HUES48 (cell line): ENCODE measurements around the gene KIF26A.

Source experiments
- H3K27ac ChIP-seq: one replicate; pipeline ENCODE4 v1.7.0; 2013; ENCODE audit warnings: low read depth, low read length, inconsistent platforms
- H3K27me3 ChIP-seq: 2 replicates; pipeline ENCODE4 v1.6.1; 2013; ENCODE audit warnings: mild to moderate bottlenecking, low read length; ENCODE audit not compliant: control insufficient read depth, insufficient read depth
- H3K36me3 ChIP-seq: 2 replicates; pipeline ENCODE4 v1.6.1; 2013; ENCODE audit warnings: low read length; ENCODE audit not compliant: control insufficient read depth, insufficient read depth
- H3K4me1 ChIP-seq: 2 replicates; pipeline ENCODE4 v1.6.1; 2013; ENCODE audit warnings: mild to moderate bottlenecking, low read length; ENCODE audit not compliant: control insufficient read depth, insufficient read depth
- H3K4me3 ChIP-seq: 2 replicates; pipeline ENCODE4 v1.5.1; 2013; ENCODE audit warnings: mild to moderate bottlenecking, low read depth, low read length
- H3K9ac ChIP-seq: 2 replicates; pipeline ENCODE4 v1.6.1; 2013; ENCODE audit warnings: mild to moderate bottlenecking, low read depth, low read length, moderate library complexity
- H3K9me3 ChIP-seq: 2 replicates; pipeline ENCODE4 v1.6.1; 2013; ENCODE audit warnings: low read length; ENCODE audit not compliant: control insufficient read depth, insufficient read depth

The KIF26A gene

DNA sequence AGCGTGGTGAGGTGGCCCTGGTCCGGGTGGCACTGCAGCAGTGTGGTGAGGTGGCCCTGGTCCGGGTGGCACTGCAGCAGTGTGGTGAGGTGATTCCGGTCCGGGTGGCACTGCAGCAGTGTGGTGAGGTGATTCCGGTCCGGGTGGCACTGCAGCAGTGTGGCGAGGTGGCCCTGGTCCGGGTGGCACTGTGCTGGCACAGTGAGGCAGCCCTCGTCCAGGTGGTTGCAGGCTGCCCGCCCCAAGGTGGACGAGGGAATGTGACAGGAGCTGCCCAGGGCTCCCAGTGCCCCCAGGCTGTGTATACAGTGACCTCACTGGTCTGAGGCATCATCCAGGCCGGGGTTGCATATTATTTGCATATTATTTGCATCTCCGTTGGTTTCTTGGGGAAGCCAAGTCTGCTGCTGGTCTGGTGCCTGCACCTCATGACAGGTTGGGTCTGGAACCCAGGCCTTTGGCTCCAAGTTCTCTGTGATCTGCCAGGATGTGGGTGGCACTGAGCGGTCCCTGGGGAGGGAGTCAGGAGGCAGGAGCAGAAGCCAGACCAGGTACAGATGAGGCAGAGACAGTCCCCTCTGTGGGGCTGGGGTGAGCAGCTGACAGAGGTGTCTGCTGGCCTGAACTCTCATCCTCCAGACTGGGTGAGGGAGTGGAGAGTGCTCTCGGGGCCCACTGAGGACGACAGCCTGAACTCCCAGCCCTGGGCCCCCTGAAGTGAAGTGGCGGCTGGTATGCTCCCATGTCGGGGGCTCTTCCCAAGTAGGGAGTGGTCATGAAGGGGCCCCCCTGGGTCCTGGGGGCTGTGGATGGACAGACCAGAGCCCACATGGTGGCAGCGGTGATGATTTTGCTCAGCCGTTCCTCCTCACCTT, 79.3 kb downstream of the KIF26A start:
- Histone ChIP-seq H3K9ac (no peak overlapping the region), H3K4me3 (no peak overlapping the region), H3K36me3 (no peaks in the 10 kb centered on the region), H3K9me3 (no peaks in the 10 kb centered on the region), H3K27ac (no peak overlapping the region), H3K4me1 (0 out of 2 replicates have a peak, but pooled peaks cover 3% of the 10 kb centered on the region), H3K27me3 (no peaks in the 10 kb centered on the region)

DNA sequence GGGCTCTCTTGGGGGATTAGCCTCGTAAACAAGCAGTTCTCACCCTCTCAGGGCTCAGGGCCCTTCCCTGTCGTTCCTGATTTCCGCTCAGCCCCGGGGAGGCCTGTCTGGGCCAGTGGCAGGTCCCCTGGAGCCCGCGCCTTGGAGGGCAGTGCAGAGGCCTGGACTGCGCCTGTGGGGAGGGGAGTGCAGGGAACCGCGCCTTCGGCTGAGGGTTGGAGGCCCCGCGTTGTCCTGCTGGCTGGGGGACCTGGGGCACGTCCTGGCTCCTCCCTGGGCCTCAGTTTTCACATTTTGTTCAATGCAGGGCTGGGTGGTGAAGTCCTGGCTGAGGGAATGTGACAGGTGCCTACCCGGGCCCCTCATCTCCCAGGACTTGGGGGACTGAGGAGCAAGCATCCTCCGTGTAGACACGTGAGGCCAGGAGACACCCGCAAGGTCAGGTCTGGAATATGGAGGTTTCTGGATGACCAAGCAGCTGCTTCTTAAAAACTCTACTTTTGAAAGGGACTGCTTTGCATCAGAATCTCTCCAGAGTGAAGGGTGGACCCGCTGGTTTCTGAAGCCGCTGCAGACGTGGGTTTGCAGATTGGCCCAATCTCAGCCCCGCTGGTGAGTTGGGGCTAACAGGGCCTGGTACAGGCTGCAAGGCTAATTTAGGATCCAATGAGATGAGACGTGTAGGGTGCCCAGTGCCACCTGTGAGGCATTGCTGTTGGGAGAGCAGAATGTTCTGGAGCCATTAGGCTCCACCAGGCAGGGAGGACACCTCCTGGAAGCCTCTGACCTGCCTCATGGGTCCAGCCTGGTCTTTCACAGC, 80.2 kb downstream of the KIF26A start:
- H3K27me3 ChIP-seq: no peaks in the 10 kb centered on the region
- H3K9ac ChIP-seq: no peak overlapping the region
- H3K4me3 ChIP-seq: no peak overlapping the region
- H3K9me3 ChIP-seq: no peaks in the 10 kb centered on the region
- H3K27ac ChIP-seq: no peak overlapping the region
- H3K4me1 ChIP-seq: peaks cover 7% of the 10 kb centered on the region; the same call in 1 of the 2 replicates
- H3K36me3 ChIP-seq: no peaks in the 10 kb centered on the region

DNA sequence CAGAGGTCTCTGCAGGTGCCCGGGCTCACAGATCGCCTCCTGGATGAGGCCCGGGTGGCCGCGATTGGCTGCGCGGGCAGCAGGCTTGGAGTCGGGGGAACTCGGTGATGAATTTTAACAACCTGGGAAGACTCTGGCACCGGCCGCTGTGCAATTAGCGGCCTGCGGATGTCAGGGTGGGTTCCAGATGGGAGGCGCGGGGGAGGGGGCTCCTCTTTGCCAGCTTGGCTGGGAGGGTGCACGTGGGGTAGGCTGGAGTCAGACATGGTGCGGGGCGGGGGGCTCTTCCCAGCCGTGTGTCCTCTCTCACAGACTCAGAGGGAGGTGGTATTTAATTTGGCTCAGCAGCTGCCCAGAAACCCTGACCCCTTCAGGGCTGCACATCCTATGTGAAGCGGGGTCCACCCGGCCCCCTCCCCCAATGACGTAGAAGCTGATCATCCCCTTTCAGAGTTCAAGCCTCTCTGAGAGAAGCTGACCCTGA, 81.4 kb downstream of the KIF26A start:
- Histone ChIP-seq H3K36me3 (no peaks in the 10 kb centered on the region), H3K4me1 (peaks cover 16% of the 10 kb centered on the region; the same call in 1 of the 2 replicates), H3K27ac (no peak overlapping the region), H3K27me3 (no peaks in the 10 kb centered on the region), H3K9me3 (no peaks in the 10 kb centered on the region), H3K9ac (no peak overlapping the region), H3K4me3 (no peak overlapping the region)

GRCh38 chr14:104220215-104221070, 82.1 kb downstream of the KIF26A start:
- no peaks in the 10 kb centered on the region for H3K27me3 ChIP-seq
- H3K4me1 ChIP-seq: peaks cover 18% of the 10 kb centered on the region; the same call in 1 of the 2 replicates
- no peak overlapping the region for H3K4me3 ChIP-seq
- H3K36me3 ChIP-seq: no peaks in the 10 kb centered on the region
- H3K27ac ChIP-seq: no peak overlapping the region
- no peaks in the 10 kb centered on the region for H3K9me3 ChIP-seq
- H3K9ac ChIP-seq: no peak overlapping the region

DNA sequence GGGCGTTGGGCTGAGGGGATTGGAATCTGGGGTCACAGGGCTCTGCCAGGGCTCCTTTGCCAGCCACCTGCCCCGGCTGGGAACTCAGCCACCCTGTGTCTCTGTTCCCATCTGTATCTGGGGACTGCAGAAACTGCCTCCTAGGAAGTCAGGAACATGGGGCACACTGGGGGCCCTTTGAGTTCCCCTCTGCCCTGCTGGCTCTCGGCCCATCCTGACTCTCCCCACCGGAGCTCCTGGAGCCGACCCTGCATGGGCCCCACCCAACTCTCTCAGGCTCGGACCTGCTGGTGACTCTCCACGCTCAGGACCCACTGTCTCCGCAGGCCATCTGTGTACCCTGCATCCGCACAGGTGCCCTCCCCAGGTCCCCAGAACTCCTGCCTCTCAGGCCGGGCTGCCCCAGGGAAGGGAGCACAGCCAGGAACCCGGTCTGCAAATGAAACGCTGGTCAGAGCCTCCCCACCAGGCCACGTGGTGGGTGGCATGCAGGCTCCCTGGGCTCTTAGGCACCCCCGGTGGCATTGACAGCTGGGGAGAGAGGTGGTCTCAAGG, 82.8 kb downstream of the KIF26A start:
- peaks cover 21% of the 10 kb centered on the region for H3K4me1 ChIP-seq
- H3K27me3 ChIP-seq: no peaks in the 10 kb centered on the region
- no peaks in the 10 kb centered on the region for H3K9me3 ChIP-seq
- no peak overlapping the region for H3K4me3 ChIP-seq
- H3K36me3 ChIP-seq: no peaks in the 10 kb centered on the region
- no peak overlapping the region for H3K27ac ChIP-seq
- no peak overlapping the region for H3K9ac ChIP-seq

- H3K4me1 ChIP-seq: peaks cover 28% of the 10 kb centered on the region
- no peak overlapping the region for H3K27ac ChIP-seq
- H3K36me3 ChIP-seq: no peaks in the 10 kb centered on the region
- no peaks in the 10 kb centered on the region for H3K27me3 ChIP-seq
- no peak overlapping the region for H3K4me3 ChIP-seq
- no peak overlapping the region for H3K9ac ChIP-seq
- no peaks in the 10 kb centered on the region for H3K9me3 ChIP-seq
Observed at GRCh38 chr14:104221636-104222369, 83.4 kb downstream of the KIF26A start.

DNA sequence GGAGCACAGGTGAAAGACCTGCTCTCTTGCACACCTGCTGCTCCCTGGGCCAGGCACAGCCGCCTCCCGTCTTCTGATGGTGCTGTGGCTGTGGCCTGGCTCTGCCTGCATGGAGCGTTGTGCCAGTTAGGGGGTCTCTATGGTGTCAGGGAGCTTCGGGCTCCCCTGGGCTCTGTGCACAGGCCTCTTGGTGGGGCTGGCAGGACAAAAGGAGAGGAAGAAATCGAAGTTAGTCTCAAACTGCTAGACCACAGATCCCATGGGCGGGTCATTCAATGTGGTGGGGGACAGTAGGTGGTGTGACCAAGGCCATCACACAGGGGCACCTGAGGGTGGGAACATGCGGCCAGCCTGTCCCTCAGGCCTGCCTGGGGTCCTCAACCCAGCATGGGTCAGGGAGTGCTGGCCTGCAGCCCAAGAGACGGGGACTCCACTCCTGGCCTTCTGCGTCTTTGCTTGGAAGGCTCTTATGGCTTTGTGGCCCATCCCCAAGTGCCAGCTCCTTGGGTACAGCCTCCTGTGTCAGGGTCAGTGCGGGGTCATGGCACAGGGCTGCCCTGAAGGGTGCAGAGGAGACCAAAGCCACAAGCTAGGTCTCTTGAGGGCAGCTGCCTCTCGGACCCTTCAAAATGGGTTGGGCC, 84.1 kb downstream of the KIF26A start:
- no peak overlapping the region for H3K4me3 ChIP-seq
- no peaks in the 10 kb centered on the region for H3K36me3 ChIP-seq
- H3K27me3 ChIP-seq: no peaks in the 10 kb centered on the region
- H3K27ac ChIP-seq: no peak overlapping the region
- H3K9ac ChIP-seq: no peak overlapping the region
- H3K9me3 ChIP-seq: no peaks in the 10 kb centered on the region
- peaks cover 29% of the 10 kb centered on the region for H3K4me1 ChIP-seq

DNA sequence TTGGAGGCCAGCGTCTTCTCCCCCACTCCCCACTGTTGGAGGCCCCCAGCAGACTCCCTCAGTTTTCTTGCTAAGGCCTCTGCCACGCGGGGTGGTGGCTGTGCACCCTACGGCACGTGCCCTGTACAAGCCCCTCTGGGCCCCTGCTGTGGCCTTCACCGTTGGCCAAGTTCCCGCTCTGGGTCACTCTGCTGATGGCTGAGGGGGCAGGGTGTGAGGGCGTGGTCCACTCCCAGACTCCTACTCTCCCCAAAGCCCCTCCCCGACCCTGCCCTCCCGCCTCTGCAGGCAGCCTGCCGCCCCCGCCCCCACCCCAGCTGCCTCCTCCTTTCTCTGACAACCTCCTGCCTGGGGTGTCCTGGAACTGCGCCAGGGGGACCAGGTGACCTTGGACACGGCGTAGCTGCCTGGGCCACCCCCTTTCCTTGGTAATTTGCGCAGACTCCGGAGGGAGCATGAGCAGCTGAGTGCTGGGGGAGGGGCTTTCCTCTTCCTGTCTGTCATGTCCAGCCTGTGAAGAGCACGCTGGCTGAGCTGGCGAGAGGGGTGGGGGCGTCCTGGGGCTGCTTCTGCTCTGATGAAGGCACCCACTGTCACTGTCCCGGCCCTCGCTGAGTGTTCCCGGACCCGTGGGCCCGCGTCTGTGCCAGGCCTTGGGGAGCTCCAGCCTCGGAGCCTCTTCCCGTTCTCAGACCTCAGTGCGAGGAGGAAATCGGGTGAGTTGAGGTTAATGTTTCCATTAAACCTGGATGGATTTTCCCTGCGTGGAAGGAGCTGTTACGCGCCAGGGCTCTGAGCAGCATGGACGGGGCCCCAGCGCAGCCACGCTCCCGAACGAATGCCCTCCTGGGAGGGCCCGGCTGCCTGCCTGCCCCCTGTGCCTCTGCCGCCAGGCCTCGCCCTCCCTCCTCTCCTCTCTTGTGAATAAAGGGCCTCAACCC, 85.0 kb downstream of the KIF26A start:
- Histone ChIP-seq H3K27ac (no peak overlapping the region), H3K4me1 (peaks cover 29% of the 10 kb centered on the region), H3K36me3 (no peaks in the 10 kb centered on the region), H3K9me3 (no peaks in the 10 kb centered on the region), H3K9ac (no peak overlapping the region), H3K4me3 (no peak overlapping the region), H3K27me3 (no peaks in the 10 kb centered on the region)

- H3K9me3 ChIP-seq: no peaks in the 10 kb centered on the region
- H3K36me3 ChIP-seq: no peaks in the 10 kb centered on the region
- no peak overlapping the region for H3K4me3 ChIP-seq
- no peaks in the 10 kb centered on the region for H3K27me3 ChIP-seq
- peaks cover 29% of the 10 kb centered on the region for H3K4me1 ChIP-seq
- no peak overlapping the region for H3K9ac ChIP-seq
- no peak overlapping the region for H3K27ac ChIP-seq
Observed at GRCh38 chr14:104224131-104224505, 85.7 kb downstream of the KIF26A start.
